Measurements from ENCODE around the gene MAU2.

MAU2 gene

DNA sequence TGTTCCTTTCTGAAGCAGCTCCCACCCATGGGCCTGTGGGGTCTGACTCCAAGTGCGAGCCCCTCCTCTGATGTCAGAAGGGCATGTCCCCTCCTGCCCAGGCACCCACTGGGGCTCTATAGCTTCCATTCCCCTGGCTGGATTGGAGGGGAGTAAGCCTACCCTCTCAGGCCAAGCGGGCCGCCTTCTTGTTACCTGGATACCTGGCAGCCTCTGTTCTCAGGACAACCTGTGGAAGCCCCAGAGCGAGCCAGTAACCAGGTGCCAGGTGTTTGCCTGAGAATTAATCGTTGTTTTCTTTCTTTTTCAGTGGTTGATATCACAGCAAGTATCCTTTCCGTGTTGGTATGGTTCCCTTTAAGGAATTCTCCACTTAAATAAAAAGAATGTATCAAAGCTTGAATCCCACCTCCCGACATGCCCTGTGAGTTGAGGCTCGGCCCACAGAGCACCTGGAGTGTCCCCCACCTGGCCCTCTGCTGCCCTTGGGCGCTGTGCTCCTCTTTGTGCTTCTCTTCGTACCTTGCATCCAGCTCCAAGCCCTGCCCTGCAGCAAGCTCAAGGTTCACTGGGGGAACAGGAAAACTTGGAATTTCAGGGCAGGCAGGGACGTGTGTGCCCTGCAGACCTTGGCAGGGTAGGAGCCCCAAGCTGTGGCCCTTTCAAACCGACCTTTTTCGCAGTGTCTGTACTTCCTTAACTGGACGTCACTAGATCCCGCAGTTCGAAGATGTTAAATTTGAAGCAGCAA is 15.0 kb downstream of the MAU2 start:
- no peaks in the 10 kb centered on the region for H3K27me3 ChIP-seq (ENCODE audit: insufficient read depth, low read length)
- H3K4me3 ChIP-seq (ENCODE audit: low read depth, low read length): no peak overlapping the region
- H3K4me1 ChIP-seq (ENCODE audit: control insufficient read depth, insufficient read depth, low read length, unreplicated experiment): peaks cover 14% of the 10 kb centered on the region
- no peaks in the 10 kb centered on the region for H3K36me3 ChIP-seq (ENCODE audit: insufficient read depth, low read length)
- H2AFZ ChIP-seq (ENCODE audit: low read length, unreplicated experiment): no peak overlapping the region
- H3K27ac ChIP-seq (ENCODE audit: low read depth, low read length): no peak overlapping the region
- no peaks in the 10 kb centered on the region for H3K79me2 ChIP-seq (ENCODE audit: control insufficient read depth, insufficient read depth, low read length, unreplicated experiment)

- Histone ChIP-seq H3K36me3 (ENCODE audit: insufficient read depth, low read length) (no peaks in the 10 kb centered on the region), H3K27ac (ENCODE audit: low read depth, low read length) (no peak overlapping the region), H3K27me3 (ENCODE audit: insufficient read depth, low read length) (no peaks in the 10 kb centered on the region), H3K4me3 (ENCODE audit: low read depth, low read length) (no peak overlapping the region), H3K79me2 (ENCODE audit: control insufficient read depth, insufficient read depth, low read length, unreplicated experiment) (no peaks in the 10 kb centered on the region), H2AFZ (ENCODE audit: low read length, unreplicated experiment) (no peak overlapping the region), H3K4me1 (ENCODE audit: control insufficient read depth, insufficient read depth, low read length, unreplicated experiment) (peaks cover 14% of the 10 kb centered on the region)
These were observed 16.0 kb downstream of the MAU2 start for GRCh38 chr19:19336597-19336996.

DNA sequence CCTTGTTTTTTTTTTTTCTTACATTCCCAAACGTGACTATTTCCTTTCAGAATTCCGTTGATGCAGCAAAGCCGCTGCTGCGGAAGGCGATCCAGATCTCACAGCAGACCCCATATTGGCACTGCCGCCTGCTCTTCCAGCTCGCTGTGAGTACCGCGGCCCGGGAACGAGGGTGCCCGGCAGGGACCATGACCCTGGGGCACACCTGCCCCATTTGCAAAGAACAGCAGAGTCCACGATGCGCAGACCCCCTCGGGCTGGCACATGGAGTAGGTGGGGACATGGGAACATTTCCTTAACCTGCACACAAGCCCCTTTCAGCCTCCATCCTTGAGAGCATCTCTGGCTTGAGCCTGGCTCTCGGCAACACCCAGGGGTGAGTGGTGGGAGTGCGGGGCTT is 16.5 kb downstream of the MAU2 start:
- Histone ChIP-seq H3K36me3 (ENCODE audit: insufficient read depth, low read length) (no peaks in the 10 kb centered on the region), H2AFZ (ENCODE audit: low read length, unreplicated experiment) (no peak overlapping the region), H3K4me1 (ENCODE audit: control insufficient read depth, insufficient read depth, low read length, unreplicated experiment) (peaks cover 14% of the 10 kb centered on the region), H3K4me3 (ENCODE audit: low read depth, low read length) (no peak overlapping the region), H3K79me2 (ENCODE audit: control insufficient read depth, insufficient read depth, low read length, unreplicated experiment) (no peaks in the 10 kb centered on the region), H3K27ac (ENCODE audit: low read depth, low read length) (no peak overlapping the region), H3K27me3 (ENCODE audit: insufficient read depth, low read length) (no peaks in the 10 kb centered on the region)

DNA sequence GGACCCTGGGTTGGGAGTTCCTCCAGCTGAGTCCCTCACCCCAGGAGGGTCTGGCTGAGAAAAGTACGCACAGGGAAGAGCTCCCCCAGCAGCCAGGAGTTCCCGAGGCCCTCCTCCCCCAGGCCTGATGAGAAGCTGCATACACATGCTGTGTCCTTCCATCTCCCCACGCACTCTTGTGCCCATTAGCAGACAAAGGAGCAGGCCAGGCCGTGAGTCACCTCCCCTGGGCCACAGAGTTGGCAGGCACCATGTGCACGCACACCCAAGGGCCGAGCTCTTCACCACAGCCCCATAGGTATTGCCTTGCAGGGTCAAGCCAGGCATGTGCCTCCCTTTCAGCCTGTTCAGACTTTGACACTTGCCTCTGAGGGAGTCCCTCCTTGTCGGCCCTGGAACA is 17.5 kb downstream of the MAU2 start:
- peak overlapping the region; percentile 77 for H3K27ac ChIP-seq (ENCODE audit: low read depth, low read length)
- H3K27me3 ChIP-seq (ENCODE audit: insufficient read depth, low read length): no peaks in the 10 kb centered on the region
- peaks cover 14% of the 10 kb centered on the region for H3K4me1 ChIP-seq (ENCODE audit: control insufficient read depth, insufficient read depth, low read length, unreplicated experiment)
- H3K4me3 ChIP-seq (ENCODE audit: low read depth, low read length): no peak overlapping the region
- H3K36me3 ChIP-seq (ENCODE audit: insufficient read depth, low read length): no peaks in the 10 kb centered on the region
- no peaks in the 10 kb centered on the region for H3K79me2 ChIP-seq (ENCODE audit: control insufficient read depth, insufficient read depth, low read length, unreplicated experiment)
- H2AFZ ChIP-seq (ENCODE audit: low read length, unreplicated experiment): no peak overlapping the region

GRCh38 chr19:19341026-19341425 is 20.4 kb downstream of the MAU2 start:
- no peak overlapping the region for H2AFZ ChIP-seq (ENCODE audit: low read length, unreplicated experiment)
- no peaks in the 10 kb centered on the region for H3K36me3 ChIP-seq (ENCODE audit: insufficient read depth, low read length)
- peaks cover 14% of the 10 kb centered on the region for H3K4me1 ChIP-seq (ENCODE audit: control insufficient read depth, insufficient read depth, low read length, unreplicated experiment)
- H3K4me3 ChIP-seq (ENCODE audit: low read depth, low read length): no peak overlapping the region
- H3K79me2 ChIP-seq (ENCODE audit: control insufficient read depth, insufficient read depth, low read length, unreplicated experiment): no peaks in the 10 kb centered on the region
- H3K27me3 ChIP-seq (ENCODE audit: insufficient read depth, low read length): no peaks in the 10 kb centered on the region
- no peak overlapping the region for H3K27ac ChIP-seq (ENCODE audit: low read depth, low read length)

DNA sequence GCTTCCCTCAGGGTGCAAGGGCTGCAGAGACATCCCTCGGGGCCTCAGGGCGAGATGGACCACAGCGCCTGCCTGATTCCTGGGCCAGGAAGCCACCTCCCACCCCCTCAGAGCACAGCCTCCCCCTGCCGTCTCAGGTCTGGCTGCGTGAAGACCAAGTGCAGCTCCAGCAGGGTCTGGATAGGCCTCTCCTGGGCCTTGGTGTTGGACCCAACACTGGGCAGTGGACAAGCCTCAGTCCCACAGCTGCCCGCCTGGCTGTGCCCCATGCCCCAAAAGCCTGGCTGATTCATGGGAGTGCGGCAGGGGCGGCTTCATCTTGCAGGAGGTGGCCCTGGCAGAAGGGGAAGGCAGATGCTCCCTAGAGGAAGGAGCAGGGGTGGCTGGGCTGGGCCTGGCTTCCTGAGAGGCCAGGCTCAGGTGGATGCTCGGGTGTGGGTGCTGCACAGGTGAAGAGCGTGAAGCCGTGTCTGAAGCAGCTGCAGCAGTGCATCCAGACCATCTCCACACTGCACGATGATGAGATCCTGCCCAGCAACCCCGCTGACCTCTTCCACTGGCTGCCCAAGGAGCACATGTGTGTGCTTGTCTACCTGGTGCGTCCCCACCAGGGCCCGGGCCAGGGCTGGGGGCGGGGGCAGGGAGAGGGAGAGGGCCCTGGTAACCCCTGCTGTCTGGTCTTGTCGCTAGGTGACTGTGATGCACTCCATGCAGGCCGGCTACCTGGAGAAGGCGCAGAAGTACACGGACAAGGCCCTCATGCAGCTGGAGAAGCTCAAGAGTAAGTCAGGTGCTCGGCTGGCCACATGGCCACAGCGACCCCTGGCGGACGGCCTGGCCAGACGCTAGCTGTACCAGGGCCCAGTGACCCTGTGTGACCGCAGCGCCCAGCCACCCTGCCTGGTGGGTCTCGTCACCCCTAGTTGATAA is 21.7 kb downstream of the MAU2 start:
- H2AFZ ChIP-seq (ENCODE audit: low read length, unreplicated experiment): no peak overlapping the region
- H3K36me3 ChIP-seq (ENCODE audit: insufficient read depth, low read length): no peaks in the 10 kb centered on the region
- H3K4me3 ChIP-seq (ENCODE audit: low read depth, low read length): no peak overlapping the region
- no peaks in the 10 kb centered on the region for H3K27me3 ChIP-seq (ENCODE audit: insufficient read depth, low read length)
- no peaks in the 10 kb centered on the region for H3K79me2 ChIP-seq (ENCODE audit: control insufficient read depth, insufficient read depth, low read length, unreplicated experiment)
- peaks cover 11% of the 10 kb centered on the region for H3K4me1 ChIP-seq (ENCODE audit: control insufficient read depth, insufficient read depth, low read length, unreplicated experiment)
- no peak overlapping the region for H3K27ac ChIP-seq (ENCODE audit: low read depth, low read length)

DNA sequence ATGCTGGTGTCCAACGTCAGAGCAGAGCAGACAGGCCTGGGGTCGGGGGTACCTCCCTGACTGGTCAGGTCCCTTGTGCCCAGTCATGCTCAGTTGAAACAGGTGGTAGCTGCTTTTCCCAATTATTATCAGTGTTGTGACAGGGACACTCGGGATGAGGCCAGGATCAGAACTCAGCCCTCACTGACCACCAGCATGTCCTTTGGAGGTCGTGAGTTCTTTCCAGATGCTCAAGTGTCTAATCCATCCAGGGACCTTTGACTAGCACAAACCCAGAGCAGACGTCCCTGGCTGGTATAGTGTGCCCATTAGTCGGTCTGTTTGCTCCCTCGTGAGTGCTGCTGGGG is 22.4 kb downstream of the MAU2 start:
- H3K4me3 ChIP-seq (ENCODE audit: low read depth, low read length): no peak overlapping the region
- no peaks in the 10 kb centered on the region for H3K79me2 ChIP-seq (ENCODE audit: control insufficient read depth, insufficient read depth, low read length, unreplicated experiment)
- no peaks in the 10 kb centered on the region for H3K36me3 ChIP-seq (ENCODE audit: insufficient read depth, low read length)
- no peaks in the 10 kb centered on the region for H3K27me3 ChIP-seq (ENCODE audit: insufficient read depth, low read length)
- H3K4me1 ChIP-seq (ENCODE audit: control insufficient read depth, insufficient read depth, low read length, unreplicated experiment): peaks cover 5% of the 10 kb centered on the region
- H2AFZ ChIP-seq (ENCODE audit: low read length, unreplicated experiment): no peak overlapping the region
- no peak overlapping the region for H3K27ac ChIP-seq (ENCODE audit: low read depth, low read length)

DNA sequence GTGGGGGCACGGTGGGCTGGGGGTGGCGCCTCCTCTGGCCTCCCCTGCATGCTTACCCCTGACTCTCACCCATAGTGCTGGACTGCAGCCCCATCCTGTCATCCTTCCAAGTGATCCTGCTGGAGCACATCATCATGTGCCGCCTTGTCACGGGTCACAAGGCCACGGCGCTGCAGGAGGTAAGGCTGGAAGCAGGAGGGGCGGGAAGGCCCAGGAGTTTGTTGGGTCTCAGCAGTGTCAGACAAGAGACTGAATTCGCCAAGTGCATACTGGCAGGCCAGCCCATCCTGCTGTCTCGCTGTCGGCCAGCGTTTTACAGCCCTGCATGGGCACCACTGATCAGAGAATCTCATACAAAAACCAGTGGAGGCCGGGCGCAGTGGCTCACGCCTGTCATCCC is 23.1 kb downstream of the MAU2 start:
- H3K36me3 ChIP-seq (ENCODE audit: insufficient read depth, low read length): no peaks in the 10 kb centered on the region

GRCh38 chr19:19345232-19345631 is 24.6 kb downstream of the MAU2 start:
- Histone ChIP-seq H3K27me3 (ENCODE audit: insufficient read depth, low read length) (no peaks in the 10 kb centered on the region), H3K27ac (ENCODE audit: low read depth, low read length) (no peak overlapping the region), H3K4me3 (ENCODE audit: low read depth, low read length) (no peak overlapping the region), H3K36me3 (ENCODE audit: insufficient read depth, low read length) (no peaks in the 10 kb centered on the region), H3K79me2 (ENCODE audit: control insufficient read depth, insufficient read depth, low read length, unreplicated experiment) (no peaks in the 10 kb centered on the region), H2AFZ (ENCODE audit: low read length, unreplicated experiment) (no peak overlapping the region), H3K4me1 (ENCODE audit: control insufficient read depth, insufficient read depth, low read length, unreplicated experiment) (no peaks in the 10 kb centered on the region)

More for the DNA sequence above, 23.1 kb downstream of the MAU2 start:
- no peak overlapping the region for H3K4me3 ChIP-seq (ENCODE audit: low read depth, low read length)
- no peaks in the 10 kb centered on the region for H3K4me1 ChIP-seq (ENCODE audit: control insufficient read depth, insufficient read depth, low read length, unreplicated experiment)
- H3K27ac ChIP-seq (ENCODE audit: low read depth, low read length): no peak overlapping the region
- H3K27me3 ChIP-seq (ENCODE audit: insufficient read depth, low read length): no peaks in the 10 kb centered on the region
- H2AFZ ChIP-seq (ENCODE audit: low read length, unreplicated experiment): no peak overlapping the region
- H3K79me2 ChIP-seq (ENCODE audit: control insufficient read depth, insufficient read depth, low read length, unreplicated experiment): no peaks in the 10 kb centered on the region

GRCh38 chr19:19345970-19346369 is 25.3 kb downstream of the MAU2 start:
- Histone ChIP-seq H3K36me3 (ENCODE audit: insufficient read depth, low read length) (no peaks in the 10 kb centered on the region), H3K4me3 (ENCODE audit: low read depth, low read length) (no peak overlapping the region), H3K27me3 (ENCODE audit: insufficient read depth, low read length) (no peaks in the 10 kb centered on the region), H2AFZ (ENCODE audit: low read length, unreplicated experiment) (no peak overlapping the region), H3K79me2 (ENCODE audit: control insufficient read depth, insufficient read depth, low read length, unreplicated experiment) (no peaks in the 10 kb centered on the region), H3K27ac (ENCODE audit: low read depth, low read length) (no peak overlapping the region), H3K4me1 (ENCODE audit: control insufficient read depth, insufficient read depth, low read length, unreplicated experiment) (no peaks in the 10 kb centered on the region)
